Stimulated activated CD4-positive, alpha-beta T cell treated with anti-CD3 and anti-CD28 coated beads, TNF-alpha, amount 100 ng/mL, for 24 hours (primary cell): Measurements from ENCODE around the gene VASN.

Source experiments
- DNase-seq, 3 experiments: peaks; one replicate each; pipeline ENCODE4 v3.0.0-alpha.2; 2020; ENCODE audit warnings: low read depth in 3 of 3

Gene VASN

DNA sequence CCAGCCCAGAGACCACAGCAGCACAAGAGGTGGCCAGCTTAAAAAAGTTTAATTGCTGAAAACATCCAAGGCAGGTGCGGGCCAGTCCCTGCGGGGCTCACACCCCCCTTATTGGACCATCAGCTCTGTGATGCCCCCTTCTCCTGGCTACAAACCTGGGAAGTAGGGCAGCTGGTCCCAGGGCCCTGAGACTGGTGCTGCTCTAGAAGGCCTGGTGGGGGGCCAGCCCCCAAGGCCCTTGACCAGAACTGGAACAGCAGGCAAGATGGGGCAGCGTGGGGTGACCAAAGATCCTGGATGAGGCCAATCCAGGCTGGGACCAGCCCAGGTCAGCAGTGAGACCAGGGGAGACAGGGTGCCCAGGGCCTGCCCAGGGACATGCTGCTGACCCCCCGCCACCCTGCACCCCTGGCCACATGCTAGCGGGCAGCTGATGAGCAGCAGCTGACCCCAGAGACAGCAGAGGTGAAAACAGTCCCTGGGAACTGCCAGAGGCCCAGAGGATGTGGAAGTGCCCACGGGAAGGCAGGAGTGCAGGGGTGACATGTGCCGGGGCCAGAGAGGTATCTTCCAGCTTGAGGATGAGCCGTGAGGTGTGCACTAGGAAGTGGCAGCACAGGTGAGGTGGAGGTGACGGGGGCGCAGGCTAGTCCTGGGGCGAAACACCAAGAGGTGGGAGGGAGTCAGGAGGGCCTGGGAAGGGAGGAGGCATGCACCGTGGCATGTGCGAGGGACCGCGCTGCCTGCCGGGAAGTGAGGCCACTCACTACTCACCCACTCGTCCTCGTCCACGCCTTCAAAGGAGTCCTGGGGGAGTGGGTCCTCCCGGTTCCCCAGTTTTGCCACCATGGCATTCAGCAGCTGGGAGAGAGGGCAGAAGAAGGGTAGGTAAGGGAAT lies 16.9 kb upstream of the VASN start:
- no peak for DNase-seq

DNA sequence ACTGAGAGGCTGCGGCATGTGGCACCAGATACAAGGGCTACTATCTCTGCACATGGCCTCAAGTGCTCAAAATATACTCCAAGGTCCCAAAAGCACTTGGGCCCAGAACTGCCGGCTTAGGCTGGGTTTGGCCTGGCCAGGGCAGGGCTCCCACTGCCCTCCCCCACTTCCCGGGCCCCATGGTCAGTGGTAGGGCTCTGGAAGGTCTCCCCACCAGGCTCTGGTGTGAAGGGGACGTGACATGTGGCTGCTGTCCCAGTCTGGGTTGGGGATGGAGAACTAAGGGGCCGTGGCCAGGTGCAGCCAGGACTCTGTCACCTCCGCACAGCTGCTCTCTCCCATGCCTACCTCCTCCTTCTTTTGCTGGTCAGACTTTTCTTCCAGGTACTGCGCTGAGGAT lies 14.8 kb upstream of the VASN start:
- DNase-seq, result no peak

DNA sequence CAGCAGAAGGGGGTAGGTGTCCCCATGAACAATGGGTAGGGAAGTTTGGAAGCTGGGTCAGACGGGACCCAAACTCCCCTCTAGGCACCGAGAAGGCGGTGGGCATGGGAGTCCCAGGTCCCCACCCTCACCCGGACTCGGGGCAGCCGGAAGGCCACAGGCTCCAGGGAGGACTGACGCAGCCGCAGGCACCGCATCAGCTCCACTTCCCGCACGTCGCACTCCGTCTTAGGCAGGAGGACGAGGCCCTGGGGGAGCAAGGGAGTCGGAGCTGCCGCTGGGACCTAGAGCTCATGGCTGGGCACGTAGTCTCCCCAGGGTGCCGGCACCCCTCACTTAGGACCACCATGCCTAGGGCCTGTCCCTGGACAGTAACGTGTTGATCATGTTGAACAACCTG lies 13.4 kb upstream of the VASN start:
- DNase-seq, result no peak

DNA sequence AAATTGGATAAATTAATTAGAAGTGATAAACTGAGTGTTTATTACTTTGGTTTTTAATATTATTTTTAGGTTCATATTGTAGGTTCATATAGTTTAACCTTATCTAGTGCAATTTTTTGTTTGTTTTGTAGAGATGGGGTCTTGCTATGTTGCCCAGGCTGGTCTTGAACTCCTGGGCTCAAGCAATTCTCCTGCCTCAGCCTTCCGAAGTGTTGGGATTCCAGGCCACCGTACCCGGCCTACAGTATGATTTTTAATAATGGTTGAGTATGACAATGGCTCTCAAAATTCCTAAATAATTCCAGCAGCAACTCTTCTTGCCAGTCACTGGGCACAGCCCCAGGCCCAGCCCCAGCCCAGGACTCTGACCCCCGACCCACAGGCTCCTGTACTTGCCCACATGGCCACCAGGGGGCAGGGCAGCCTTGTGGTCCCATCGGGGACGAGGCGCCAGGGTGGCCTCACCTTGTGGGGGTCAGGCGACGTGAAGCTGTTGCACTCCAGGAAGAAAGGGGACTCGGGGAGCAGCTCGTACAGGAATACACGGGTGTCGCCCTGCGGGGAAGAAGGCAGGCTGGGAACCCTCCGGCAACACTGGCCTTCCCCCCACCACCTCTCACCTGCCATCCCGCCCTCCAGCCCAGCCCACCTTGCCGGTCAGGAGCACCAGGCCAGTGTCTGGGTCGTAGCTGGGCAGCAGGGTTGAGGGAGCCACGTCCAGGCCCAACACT lies 12.7 kb upstream of the VASN start:
- peak; percentile 42 to 63 (median 49) for DNase-seq

DNA sequence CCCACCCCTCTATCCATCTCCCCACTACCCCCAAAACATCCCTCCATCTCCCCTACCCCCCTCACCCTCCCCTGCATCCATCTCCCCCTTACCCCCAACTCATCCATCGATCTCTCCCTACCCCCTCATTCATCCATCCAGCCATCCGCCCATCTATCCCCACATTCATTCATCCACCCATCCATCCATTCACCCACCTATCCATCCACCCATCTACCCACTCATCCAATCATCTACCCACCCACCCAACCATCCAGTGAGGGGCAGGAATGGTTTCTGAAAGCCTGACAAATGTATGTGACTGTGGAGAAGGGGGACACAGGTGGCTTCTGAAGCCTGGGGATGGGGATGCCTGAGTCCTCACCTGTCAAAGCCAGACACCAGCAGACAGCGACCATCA lies 11.7 kb upstream of the VASN start:
- no peak for DNase-seq

DNA sequence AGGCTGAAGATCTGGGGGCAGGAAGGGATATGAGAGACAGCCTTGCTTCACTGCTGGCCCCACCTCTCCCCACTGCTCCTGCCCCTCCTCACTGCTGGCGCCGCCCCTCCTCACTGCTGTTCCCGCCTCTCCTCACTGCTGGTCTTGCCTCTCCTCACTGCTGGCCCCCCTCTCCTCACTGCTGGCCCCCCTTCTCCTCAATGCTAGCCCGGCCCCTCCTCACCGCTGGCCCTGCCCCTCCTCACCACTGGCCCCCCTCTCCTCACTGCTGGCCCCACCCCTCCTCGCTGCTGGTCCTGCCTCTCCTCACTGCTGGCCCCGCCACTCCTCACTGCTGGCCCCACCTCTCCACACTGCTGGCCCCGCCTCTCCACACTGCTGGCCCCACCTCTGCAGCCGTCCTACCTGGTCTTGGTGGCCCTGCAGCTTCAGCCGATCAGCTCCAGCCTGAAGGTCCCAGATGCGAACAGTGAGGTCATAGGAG lies 11.1 kb upstream of the VASN start:
- DNase-seq, result no peak

DNA sequence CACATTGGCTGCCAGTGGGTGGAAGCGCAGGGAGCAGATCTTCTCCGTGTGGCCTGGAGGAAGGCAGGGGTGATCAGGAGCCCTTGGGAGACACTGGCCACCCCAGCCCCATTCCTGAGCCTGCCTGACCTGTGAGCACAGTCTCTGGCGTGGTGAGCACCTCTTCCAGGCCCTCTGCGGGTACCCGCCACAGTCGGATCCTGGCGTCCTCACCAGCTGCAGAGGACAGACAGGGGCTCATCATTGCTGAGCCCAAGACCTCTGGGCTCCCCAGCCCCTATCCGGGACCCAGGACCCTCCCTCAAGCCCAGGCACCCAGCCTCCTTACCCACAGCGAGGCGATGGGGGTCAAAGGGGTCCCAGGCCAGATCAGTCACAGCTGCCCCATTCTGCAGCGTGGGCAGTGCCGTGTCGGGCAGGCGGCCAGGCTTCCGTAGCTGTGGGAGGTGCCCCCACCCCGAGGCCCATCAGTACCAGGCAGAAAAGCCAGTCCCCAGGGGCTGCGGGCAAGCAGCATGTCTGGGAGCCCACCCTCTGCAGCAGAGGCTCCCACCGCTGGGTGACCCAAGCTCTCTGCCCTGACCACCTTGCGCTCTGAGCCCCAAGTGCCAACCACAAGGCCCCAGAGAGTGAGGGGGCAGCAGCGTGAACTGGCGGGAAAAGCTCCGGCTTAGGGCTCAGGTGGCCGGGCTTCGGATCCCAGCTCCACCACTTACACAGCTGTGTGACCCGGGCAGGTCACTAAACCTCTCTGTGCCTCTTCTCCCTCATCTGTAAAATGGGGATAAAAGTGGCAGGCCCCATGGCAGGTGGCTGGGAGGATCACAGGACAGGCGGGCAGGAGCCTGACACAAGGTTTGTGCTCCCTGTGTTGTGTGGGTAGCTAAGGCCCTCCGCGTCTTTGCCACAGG lies 10.4 kb upstream of the VASN start:
- no peak for DNase-seq

DNA sequence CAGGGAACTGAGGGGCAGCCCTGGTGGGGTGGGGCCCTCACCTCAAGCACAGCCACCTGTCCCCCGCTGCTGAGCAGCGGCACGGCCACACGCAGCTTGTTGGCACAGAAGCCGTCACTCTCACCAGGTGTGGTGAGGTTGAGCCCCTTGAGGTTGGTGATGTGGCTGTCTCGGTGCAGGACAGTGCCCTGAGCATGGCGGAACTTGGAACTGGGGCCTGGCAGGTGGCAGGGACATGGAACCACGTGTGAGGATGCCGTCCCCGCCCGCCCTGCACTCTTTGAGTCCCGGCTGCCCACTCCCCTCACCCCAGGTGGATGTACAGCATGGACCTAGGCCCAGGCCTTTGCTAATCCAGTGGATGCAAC lies 9.7 kb upstream of the VASN start:
- no peak for DNase-seq

DNA sequence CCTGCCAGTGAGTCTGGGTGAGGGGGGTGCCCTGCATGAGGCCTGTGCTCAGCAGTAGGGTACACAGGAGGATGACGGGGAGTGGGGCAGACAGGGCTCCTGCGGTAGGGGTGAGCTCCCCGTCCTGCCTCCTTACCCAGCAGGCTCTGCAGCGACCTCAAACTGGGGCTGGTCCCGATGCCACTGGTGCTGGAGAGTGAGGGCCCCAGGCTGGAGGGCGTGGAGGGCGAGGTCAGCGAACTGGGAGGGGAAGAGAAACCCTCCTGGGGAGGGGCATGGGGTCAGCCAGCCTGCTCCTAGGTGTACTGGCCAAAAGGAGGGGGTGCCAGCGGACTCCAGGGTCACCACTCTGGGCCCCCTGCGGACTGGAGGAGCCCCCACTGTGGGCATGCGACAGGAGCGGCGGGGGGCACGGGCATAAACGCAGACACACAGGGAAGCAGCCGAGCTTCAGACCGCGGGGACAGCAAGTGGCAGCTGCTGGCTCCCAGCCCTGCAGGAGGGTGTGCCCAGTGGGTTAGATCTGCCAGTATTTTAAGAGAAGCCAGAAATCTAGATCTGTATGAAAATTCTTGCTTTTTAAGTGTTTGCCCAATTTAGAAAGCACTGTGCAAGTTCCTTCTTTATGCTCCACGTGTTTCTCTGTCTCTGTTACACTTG lies 9.0 kb upstream of the VASN start:
- no peak for DNase-seq

DNA sequence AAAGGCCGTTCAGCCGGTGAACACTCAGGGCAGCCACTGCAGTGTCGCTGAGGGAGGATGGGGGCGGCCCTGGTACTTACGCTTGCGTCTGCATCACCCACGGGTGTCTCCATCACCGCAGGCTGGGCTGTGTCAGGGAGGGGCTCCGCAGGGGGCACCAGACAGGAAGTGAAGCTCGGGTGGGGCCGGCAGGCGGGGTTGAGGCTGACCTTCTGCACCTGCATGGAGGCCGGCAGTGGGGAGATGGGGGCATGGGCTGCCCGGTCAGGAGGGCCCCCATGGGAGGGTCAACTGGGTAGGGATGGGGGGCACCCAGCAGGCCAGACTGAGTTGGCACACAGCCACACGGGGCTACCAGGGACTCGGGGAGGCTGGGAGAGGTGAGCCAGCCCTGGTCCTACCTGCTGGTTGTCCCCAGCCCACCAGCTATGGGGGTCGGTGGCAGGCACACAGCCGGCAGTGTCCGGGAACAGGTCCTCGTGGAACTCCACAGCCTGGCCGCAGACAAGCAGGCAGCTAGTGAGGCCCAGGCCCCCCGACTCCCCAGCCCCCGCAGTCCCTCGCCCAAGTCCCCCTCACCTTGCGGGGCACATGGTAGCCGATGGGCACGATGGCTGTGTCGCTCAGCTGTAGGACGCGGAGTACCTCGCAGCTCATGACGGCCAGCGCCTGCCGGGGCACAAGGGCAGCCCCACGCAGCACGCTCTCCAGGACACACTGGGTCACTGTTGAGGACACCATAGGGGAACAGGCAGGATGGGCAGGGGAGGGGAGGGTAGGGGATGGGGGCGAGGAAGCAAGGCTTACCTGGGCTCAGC lies 7.2 kb upstream of the VASN start:
- DNase-seq, result no peak

DNA sequence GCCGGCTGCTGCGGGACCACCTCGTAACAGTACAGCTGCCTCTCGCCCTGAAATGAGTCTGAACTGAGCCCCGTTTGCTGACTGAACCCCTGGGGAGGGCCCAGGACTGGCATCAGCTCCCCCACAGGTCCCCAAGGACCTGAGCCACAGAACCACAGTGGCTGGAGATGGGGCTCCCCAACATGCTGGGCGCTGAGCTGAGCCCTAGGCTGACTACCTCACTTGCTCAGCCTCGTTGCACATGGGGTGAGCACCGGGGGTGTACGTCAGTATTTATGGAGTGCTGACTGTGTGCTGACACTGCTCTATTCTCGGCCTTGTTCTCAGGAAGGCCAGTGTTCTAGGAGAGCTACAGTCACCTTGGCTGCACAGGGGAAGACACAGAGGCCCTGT lies 6.6 kb upstream of the VASN start:
- DNase-seq, result no peak

DNA sequence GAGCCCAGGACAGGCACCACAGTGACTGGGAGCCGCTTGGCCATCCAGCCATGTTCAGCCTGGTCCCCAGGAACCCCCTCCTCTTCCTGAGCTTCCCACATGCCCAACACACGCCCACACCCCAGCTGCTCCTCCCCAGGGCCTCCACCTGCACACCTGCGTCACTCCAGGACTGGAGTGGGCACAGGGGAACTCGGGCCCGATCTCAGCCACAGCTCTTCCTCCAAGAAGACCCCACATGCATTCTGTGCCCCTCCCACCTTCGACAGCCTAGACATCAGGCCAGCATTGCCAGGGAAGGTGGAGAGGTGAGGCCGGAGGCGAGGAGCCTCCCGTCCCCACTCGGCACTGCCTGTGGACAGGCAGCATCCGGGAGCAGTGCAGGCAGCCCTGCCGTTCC lies 6.0 kb upstream of the VASN start:
- no peak for DNase-seq

DNA sequence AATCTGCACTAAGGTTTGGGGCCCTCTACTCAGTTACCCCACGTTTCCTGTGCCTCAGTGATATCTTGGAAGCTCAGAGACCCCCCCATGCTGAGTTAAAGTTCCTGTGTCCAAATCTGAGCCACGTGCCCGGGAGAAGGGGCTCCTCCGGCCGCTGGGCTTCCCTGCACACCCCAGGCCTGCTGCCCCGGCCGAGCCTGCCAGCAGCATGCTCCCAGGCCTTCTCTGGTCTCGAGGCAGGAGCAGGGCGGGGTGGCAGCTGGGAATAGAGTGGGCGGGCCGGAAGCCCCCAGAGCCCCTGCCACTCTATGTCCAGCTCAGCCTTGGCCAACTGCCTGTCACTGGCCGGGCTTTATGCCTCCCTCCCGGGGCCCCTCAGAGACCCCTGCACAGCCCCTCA lies 5.6 kb upstream of the VASN start:
- no peak for DNase-seq

DNA sequence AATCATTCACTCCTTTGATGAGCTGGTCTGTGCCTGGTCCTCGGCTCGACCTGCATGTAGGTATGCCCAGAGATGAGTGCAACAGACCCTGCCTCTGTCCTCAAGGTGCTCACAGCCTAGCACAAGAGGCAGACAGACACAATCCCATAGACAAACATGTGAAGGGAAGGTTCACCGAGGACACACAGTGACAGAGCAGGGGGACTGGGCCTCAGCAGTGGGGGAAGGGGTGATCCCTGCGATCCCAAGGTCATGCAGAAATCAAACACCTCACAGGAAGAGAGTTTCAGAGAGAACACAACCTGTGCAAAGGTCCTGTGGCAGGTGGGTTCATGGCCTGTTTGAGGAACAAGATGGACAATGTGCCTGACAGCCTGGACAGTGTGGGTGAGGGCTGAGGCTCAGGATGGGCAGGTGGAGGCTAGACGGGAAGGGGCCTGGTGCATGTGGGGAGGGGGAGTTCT lies 4.2 kb upstream of the VASN start:
- no peak for DNase-seq

DNA sequence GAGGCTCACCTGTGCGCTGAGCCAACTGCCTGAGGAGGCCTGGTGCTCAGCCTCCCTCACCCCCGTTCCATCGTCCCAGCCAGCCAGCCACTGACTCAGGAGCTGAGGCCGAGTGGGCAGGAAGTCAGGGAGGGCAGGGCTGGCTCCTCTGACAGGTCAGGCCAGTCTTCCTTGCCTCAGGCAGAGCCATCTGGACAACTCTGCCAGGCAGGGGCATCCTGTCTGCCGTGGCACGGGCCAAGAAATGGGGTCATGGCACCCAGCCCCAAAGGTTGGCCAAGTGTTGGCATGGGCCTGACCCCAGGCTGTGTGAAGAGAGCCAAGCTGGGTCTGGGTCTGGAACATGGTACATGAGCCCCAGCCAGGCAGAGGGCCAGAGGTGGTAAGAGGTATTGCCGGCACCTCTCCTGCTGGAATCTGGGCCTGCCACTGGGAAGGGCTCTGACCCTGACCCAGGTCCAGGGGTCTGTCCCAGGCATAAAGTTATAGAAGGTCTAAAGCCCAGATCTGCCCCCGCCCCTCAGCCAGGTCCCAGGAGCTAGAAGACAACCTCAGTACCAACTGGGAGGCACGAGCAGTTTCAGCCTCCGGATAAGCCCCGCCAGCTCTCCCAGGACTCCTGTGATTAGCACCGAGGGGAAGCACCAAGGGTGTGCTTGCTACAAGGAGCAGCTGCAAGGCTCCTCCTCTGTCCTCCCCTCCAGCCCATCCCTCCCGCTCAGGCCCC lies 2.5 kb upstream of the VASN start:
- DNase-seq, result no peak

DNA sequence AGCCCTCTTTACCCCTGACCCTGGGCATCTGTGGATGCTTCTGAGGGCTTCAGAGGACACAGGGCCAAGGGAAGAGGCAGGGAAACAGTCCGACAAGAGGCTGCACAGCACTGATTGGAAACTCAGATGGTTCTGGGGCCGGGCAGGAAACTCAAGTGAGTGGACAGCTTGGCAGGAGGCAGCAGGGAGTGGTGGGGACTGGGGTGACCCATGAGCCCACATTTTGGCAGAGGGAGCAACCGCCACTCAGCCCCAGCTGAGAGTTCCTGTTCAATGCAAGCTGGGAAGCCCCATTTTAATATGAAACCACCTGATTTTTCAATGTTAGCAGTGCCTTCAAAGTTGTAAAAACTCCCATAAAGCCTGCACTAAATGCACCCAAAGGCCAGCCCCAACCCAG lies 1.5 kb upstream of the VASN start:
- no peak for DNase-seq

DNA sequence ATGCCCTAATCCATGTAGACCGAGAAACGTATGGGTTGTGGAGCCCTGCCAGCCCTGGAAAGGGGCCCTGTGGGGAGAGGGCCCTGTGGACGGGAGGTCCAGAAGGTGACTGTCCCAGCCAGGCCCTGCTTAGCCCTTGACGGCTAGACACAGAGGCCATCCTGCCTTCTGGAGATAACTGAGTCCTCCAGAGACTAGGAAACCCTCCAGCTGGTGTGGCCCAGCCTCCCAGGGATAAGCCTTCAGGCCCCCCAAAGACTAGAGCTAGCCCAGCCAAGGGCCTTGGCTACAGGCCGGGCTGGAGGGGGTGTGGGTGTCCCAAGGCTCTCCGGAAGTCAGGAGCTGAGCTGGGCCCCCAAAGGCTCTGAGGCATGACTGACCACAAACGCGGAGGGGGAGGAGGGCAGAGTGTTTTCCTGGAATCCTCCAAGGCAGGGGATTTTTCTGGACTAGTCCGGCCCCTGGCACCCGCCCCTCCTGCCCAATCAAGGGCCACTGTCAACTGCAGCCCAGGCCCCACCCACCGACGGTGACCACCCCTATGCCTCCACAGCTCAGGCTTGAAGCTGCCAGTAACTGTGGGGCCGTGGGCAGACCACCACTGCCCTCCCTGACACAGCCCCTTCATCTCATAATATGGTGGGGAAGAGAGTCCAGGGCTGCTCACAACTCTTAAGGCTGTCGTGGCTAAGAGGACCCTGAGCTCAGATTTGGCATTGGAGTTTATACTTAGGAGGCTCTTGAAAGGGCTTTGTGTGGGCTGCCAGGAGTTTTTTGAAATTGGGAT lies 885 bp upstream of the VASN start:
- no peak for DNase-seq

DNA sequence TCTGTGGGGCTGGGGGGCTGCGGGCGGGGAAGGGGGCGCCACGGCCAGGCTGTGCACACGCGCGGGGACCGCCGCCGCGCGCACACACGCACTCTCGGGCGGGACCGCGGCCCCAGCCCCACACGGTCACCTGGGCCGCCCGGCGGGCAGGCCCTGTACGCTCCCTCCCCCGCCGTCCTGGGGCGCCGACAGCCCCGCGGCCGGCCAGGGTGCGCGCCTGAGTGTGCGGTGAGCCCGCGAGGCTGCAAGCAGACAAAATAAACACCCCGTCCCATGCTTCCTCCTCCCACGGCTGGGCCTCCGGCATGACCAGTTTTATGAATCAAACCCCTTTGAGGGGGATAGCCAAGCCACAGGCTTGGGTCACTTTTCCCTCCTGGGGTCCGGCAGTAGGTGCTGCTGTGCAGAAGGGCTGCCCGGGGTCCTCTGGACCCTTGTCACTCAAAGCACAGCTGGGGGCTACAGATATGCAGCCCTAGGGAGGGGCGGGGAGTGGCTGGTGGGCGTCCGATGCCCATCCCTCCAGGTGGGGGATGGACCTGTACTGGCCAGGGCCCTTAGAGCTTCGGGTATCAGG lies 441 bp downstream of the VASN start:
- peak in 1 of 3 experiments; percentile 17 for DNase-seq
